ENCODE results near the gene CENPN.

CENPN gene

GRCh38 chr16:81035975-81036750 is 29.1 kb downstream of the CENPN start:
- DNase-seq: peak; percentile 41

GRCh38 chr16:81036751-81037350 is 29.8 kb downstream of the CENPN start:
- no peak for DNase-seq

- DNase-seq: no peak
Observed at GRCh38 chr16:81040131-81040530, 33.1 kb downstream of the CENPN start.

DNA sequence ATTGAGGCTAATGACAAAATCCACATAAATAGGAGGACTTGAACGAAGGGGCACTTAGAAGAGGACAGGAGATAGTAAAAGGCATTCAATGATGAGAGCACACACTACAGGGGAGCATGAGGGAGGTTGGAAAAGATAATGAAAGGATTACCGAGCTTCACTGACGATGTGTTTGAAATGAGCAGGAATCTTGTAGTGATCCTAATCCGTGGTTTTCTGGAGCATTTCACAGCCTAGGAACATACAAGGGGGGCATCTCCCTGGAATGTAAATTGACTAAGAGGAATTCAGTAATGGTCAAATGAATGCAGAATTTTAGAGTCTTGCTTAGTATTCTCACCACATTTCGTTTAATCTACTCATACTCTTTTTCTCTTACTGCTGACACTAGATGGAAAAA is 33.8 kb downstream of the CENPN start:
- no peak for DNase-seq

- DNase-seq: no peak
Observed at GRCh38 chr16:81041696-81042095, 34.7 kb downstream of the CENPN start.

DNA sequence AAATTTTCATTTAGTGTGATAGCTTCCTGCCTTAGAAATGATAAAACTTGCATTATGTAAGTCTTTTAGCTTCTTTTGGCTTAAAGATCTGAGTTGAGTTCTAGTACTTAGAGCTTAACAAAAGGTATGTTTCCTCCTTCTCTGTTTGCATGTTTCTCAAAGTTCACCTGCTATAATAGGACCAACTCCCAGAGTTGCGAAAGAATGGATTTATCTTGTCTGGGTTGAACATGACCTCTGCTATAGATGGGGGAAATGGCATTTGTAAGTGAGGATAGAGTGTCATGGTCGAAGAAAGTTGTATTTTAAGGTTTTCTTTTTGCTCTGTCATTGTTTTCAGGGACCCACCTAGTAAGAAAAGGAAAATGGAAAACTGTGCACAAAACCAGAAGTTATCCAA is 35.8 kb downstream of the CENPN start:
- no peak for DNase-seq

- no peak for DNase-seq
Observed at GRCh38 chr16:81053761-81054160, 46.7 kb downstream of the CENPN start.

DNA sequence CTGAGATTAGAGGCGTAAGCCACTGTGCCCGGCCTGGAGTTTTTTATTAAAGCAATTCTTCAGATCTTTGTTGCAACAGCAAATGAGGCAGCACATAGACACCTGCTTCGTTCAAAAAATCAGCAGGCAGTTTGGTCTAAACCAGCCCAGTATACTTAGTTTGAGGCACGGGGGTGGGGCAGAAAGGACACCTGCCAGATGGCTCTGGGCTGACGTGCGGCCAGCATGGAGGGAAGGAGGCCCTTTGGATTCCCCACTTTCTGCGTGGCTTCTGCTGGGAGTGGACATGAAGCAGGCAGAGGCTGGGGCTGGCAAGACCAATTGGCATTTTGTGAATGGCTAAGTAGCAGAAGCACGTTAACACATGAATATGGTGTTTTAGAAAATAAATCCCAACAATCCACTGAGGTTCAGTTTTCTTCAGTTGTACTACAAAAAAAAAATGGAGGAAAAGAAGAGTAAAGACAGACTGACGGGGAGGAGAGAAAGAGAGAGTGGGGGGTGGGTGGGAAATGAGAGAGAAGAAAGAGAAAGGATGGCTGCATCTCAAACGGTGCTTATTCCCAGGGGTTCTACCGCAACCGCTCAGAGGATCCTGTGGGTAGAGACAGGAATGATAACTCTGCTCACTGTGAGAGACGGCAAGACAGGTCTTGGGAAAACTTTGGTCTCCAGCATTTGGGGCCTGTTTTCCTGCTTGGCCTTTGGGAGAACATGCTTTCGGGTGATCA is 53.7 kb downstream of the CENPN start:
- DNase-seq: no peak

GRCh38 chr16:81061307-81061640 is 54.3 kb downstream of the CENPN start:
- DNase-seq: no peak

DNA sequence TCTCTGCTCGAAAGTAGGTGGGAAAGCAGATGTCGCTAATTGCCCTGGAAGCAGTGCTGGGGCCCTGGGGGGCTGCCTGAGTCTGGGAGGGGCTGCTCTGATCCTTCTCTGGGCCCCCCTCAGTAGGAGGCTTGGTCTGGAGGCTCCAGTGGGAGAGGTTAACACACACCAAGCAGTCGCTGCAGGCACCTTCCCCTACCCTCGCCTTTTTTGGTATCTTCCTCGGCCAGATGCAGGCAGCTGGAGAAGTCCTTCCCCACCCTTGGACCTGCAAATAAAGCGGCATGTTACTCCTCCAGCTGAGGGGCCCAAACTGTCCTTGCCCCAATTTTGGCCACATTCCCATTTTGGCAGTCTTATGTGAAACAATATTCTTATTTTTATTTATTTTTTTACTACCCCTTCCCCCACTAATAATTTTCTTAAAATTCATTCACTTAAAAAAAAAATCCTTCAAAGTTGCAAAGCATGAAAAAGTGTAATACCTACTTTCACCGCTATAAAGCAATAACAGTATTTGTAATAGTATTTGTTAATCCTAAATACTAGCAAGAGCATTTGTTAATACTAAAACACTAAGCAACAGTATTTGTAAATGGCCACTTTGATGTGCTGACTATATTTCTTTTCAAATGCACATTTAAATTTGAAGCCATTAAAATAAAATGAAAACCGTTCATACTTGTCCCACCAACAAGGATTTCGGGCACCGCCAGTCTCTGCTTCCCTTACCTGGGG is 55.0 kb downstream of the CENPN start:
- no peak for DNase-seq

GRCh38 chr16:81066681-81067080 is 59.7 kb downstream of the CENPN start:
- DNase-seq: no peak

- DNase-seq: no peak
Observed at GRCh38 chr16:81067166-81067565, 60.2 kb downstream of the CENPN start.

DNA sequence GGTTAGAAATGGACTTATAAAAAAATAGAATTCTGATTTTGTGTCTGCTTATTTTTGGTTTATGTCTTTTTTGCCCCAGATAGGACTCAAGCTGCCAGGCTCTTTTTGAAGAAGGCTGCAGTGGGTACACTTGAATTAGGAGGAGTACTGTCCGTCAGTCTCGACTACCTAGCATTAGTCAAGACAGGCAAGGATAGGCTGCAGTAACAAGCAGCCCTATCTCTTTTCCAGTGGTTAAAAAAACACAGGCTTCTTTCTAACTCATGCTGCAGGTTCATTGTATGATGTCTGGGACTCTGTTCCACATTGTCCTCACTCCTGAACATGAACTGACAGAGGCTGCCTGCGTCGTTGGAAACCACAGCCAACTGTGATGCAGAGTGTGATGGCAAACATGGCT is 62.0 kb downstream of the CENPN start:
- DNase-seq: no peak

- DNase-seq: no peak
Observed at GRCh38 chr16:81070979-81071378, 64.0 kb downstream of the CENPN start.

GRCh38 chr16:81071805-81072204 is 64.8 kb downstream of the CENPN start:
- no peak for DNase-seq

- no peak for DNase-seq
Observed at GRCh38 chr16:81073560-81074330, 66.7 kb downstream of the CENPN start.

- DNase-seq: peak; percentile 91
Observed at GRCh38 chr16:81076566-81077075, 69.6 kb downstream of the CENPN start.

DNA sequence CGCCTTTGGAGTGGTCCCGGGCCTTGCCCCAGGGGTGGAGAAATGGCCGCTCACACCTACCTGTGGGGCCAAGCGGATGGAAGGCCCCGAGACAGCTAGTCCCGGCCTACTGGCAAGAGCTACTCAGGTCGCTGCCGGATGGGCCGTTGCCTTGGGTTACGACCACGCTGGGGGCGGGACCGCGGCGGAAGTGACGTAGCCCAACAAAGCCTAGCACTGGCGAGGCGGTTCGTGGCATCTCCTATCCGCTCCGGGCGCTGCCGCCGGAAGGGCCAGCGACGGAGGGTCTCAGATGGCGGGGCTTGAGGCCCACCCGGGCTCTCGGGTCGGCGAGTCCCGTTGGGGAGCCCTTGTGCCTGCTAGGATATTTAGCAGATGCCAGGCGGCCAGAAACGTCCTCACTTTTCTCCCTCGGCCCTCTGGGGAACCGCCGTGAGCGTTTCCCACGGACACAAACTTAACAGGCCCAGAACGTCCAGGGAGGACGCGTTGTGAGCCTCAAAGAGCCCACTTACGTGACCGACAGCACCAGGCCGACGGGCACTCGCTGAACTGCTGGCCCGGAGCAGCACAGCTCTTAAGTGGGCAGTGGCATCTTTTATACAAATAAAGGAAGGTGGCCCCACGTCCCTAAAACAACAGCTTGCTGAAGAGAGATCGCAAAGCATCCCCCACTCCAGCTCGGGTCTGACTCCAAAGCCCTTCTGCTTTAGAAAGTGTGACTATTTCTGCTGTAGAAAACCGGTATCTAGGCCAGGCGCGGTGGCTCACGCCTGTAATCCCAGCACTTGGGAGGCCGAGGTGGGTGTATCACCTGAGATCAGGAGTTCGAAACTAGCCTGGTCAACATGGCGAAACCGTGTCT is 70.3 kb downstream of the CENPN start, which contains the start of gene C16orf46:
C16orf46 (minus strand) TSS at position 163 of the 865 bp plus-strand sequence. CDS start 13,283 bp downstream, outside the sequence.
- peak; percentile 95 for DNase-seq

DNA sequence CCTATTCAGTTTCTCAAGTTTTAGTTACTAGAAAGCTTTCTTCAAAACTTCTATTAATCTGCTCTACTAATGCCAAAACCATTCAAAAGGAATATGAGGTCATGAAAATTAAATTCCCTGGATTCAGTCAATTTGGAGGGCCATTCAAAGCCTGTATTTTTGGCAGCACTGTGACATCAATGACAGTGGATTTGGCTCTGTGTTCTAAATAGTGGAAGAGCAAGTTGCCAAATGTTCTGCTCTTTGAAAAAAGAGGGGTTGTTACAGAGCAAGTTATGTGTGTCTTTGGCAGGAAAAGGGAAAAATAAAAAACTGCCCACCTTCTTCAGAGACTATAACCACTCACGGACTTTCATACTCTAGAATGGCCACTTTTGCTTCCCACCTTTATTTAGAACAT is 73.2 kb downstream of the CENPN start:
- DNase-seq: no peak

- DNase-seq: no peak
Observed at GRCh38 chr16:81081014-81081413, 74.0 kb downstream of the CENPN start.
